HEK293 (cell line): Measurements from ENCODE around the gene RNASE8.
A peak's percentile ranks its signal among the peaks of the same experiment; 100 is the strongest.

Source experiments
- CTCF ChIA-PET: fragments of 350-600 bp; formaldehyde crosslinking; extraction: SDS; loops from one replicate; lab custom pipeline; 2021; ENCODE audit warnings: antibody characterized with exemption; lab: Yijun Ruan, JAX
- POLR2A ChIA-PET: fragments of 300-600 bp; formaldehyde crosslinking; extraction: SDS; loops from one replicate; lab custom pipeline; 2020; ENCODE audit warnings: antibody characterized with exemption, inconsistent platforms; lab: Yijun Ruan, JAX
- H3K27ac ChIP-seq: fragments of 200-500 bp; sonication (Bioruptor generic); 2 replicates; pipeline ENCODE4 v1.5.1; 2014; ENCODE audit warnings: low read depth, low read length, control low read depth, inconsistent platforms; ENCODE audit errors: extremely low read depth
- H3K36me3 ChIP-seq, 2 experiments: fragments of 200-500 bp in 1 of 2; sonication (Bioruptor generic) in 1 of 2; 1 replicate in 1 of 2; 2 replicates in 1 of 2; pipeline ENCODE4 v1.5.1; 2014 to 2017; ENCODE audit warnings: inconsistent platforms in 2 of 2, low read length in 2 of 2; ENCODE audit not compliant: control insufficient read depth in 2 of 2, insufficient read depth in 1 of 2
- H3K4me1 ChIP-seq: fragments of 200-500 bp; sonication (Bioruptor generic); 2 replicates; pipeline ENCODE4 v1.5.1; 2014; ENCODE audit warnings: mild to moderate bottlenecking, low read length, inconsistent platforms; ENCODE audit not compliant: control insufficient read depth, insufficient read depth
- H3K4me3 ChIP-seq: 2 replicates; pipeline ENCODE4 v1.5.1; 2011; ENCODE audit warnings: low read depth, mild to moderate bottlenecking, control low read depth, low read length, moderate library complexity
- H3K9me3 ChIP-seq: fragments of 200-500 bp; sonication (Bioruptor generic); 2 replicates; pipeline ENCODE4 v1.5.1; 2014; ENCODE audit warnings: low read depth, low read length, inconsistent platforms; ENCODE audit not compliant: control insufficient read depth, insufficient read depth
- CTCF ChIP-seq: fragments of 450-650 bp; formaldehyde crosslinking; IDR thresholded peaks from 2 replicates; pipeline ENCODE4 v1.5.1; 2016; ENCODE audit warnings: missing biosample characterization, missing genetic modification characterization
- KLF7 ChIP-seq: fragments of 450-650 bp; formaldehyde crosslinking; IDR thresholded peaks from 2 replicates; pipeline ENCODE4 v1.5.1; 2016; ENCODE audit warnings: missing biosample characterization, missing genetic modification characterization, borderline replicate concordance
- KLF8 ChIP-seq: fragments of 450-650 bp; formaldehyde crosslinking; IDR thresholded peaks from 2 replicates; pipeline ENCODE4 v1.5.1; 2016; ENCODE audit warnings: missing biosample characterization, missing genetic modification characterization
- OSR2 ChIP-seq: fragments of 450-650 bp; formaldehyde crosslinking; IDR thresholded peaks from 2 replicates; pipeline ENCODE4 v1.5.1; 2016; ENCODE audit warnings: missing biosample characterization, missing genetic modification characterization
- TCF7L2 ChIP-seq: IDR thresholded peaks from 2 replicates; pipeline ENCODE4 v1.6.1; 2011; ENCODE audit warnings: low read depth, mild to moderate bottlenecking, inconsistent platforms, low read length, moderate library complexity, borderline replicate concordance
- ZFHX2 ChIP-seq: fragments of 450-650 bp; formaldehyde crosslinking; conservative IDR thresholded peaks from 2 replicates; pipeline ENCODE4 v1.5.1; 2016; ENCODE audit warnings: missing biosample characterization, missing genetic modification characterization
- ZNF133 ChIP-seq: fragments of 450-650 bp; formaldehyde crosslinking; IDR thresholded peaks from 2 replicates; pipeline ENCODE4 v1.5.1; 2016; ENCODE audit warnings: missing biosample characterization, missing genetic modification characterization
- ZNF2 ChIP-seq: fragments of 450-650 bp; formaldehyde crosslinking; IDR thresholded peaks from 2 replicates; pipeline ENCODE4 v1.5.1; 2016; ENCODE audit warnings: missing biosample characterization, missing genetic modification characterization
- ZNF292 ChIP-seq: fragments of 450-650 bp; formaldehyde crosslinking; IDR thresholded peaks from 2 replicates; pipeline ENCODE4 v1.5.1; 2016; ENCODE audit warnings: low read depth, missing biosample characterization, missing genetic modification characterization, borderline replicate concordance
- ZNF302 ChIP-seq: fragments of 450-650 bp; formaldehyde crosslinking; IDR thresholded peaks from 2 replicates; pipeline ENCODE4 v1.5.1; 2016; ENCODE audit warnings: missing biosample characterization, missing genetic modification characterization, low read depth
- ZNF391 ChIP-seq: fragments of 450-650 bp; formaldehyde crosslinking; IDR thresholded peaks from 2 replicates; pipeline ENCODE4 v1.5.1; 2016; ENCODE audit warnings: low read depth, missing biosample characterization, missing genetic modification characterization, borderline replicate concordance
- ZNF580 ChIP-seq: fragments of 450-650 bp; formaldehyde crosslinking; IDR thresholded peaks from 2 replicates; pipeline ENCODE4 v1.5.1; 2016; ENCODE audit warnings: missing biosample characterization, missing genetic modification characterization
- ZNF596 ChIP-seq: fragments of 450-650 bp; IDR thresholded peaks from 2 replicates; pipeline ENCODE4 v1.5.0; 2018; ENCODE audit warnings: missing biosample characterization, mild to moderate bottlenecking, missing genetic modification characterization, moderate library complexity
- ZNF692 ChIP-seq: fragments of 450-650 bp; formaldehyde crosslinking; IDR thresholded peaks from 2 replicates; pipeline ENCODE4 v1.5.1; 2016; ENCODE audit warnings: missing biosample characterization, missing genetic modification characterization
- ZNF768 ChIP-seq: fragments of 450-650 bp; formaldehyde crosslinking; IDR thresholded peaks from 2 replicates; pipeline ENCODE4 v1.5.1; 2018; ENCODE audit warnings: missing biosample characterization, mild to moderate bottlenecking, missing genetic modification characterization
- ZNF777 ChIP-seq: fragments of 450-650 bp; formaldehyde crosslinking; IDR thresholded peaks from 2 replicates; pipeline ENCODE4 v1.5.1; 2017; ENCODE audit warnings: missing biosample characterization, missing genetic modification characterization, borderline replicate concordance
- ZSCAN23 ChIP-seq: fragments of 450-650 bp; formaldehyde crosslinking; IDR thresholded peaks from 2 replicates; pipeline ENCODE4 v1.5.1; 2016; ENCODE audit warnings: missing biosample characterization, missing genetic modification characterization

Gene RNASE8

GRCh38 chr14:21089877-21090193, 32.2 kb downstream of the RNASE8 start (continued):
- no peak for TF ChIP-seq ZNF692 (tag by site-specific recombination)
- no peak for TF ChIP-seq ZNF768 (tag by site-specific recombination)

- POLR2A ChIA-PET: interaction anchor here (1.2 to 9.9 kb wide), 3 partner anchors 14 to 76 kb away, joined by 4 to 71 read pairs (median 6); partner anchors contain the start of gene ARHGEF40
- H3K9me3 ChIP-seq: no peaks in the 10 kb centered on the region
- H3K4me1 ChIP-seq: peaks cover 8% of the 10 kb centered on the region; the same call in 1 of the 2 replicates
- no peak overlapping the region for H3K4me3 ChIP-seq
- H3K36me3 ChIP-seq: peaks cover 11 to 68% of the 10 kb centered on the region in 2 experiments; a peak in 2 of 3 replicates
- TF ChIP-seq ZNF596 (tag by site-specific recombination): peak; percentile 47; the same call in 1 of the 2 replicates
- no peak for TF ChIP-seq ZNF133 (tag by site-specific recombination)
- 0 out of 2 replicates have a peak, but pooled peaks have one; percentile 35 for TF ChIP-seq KLF8 (tag by site-specific recombination)
- TF ChIP-seq ZNF302 (tag by site-specific recombination): no peak
- no peak for TF ChIP-seq TCF7L2
- peak; percentile 48 for TF ChIP-seq CTCF
- peak; percentile 58; the same call in 1 of the 2 replicates for TF ChIP-seq ZNF580 (tag by site-specific recombination)
- no peak for TF ChIP-seq KLF7 (tag by site-specific recombination)
- TF ChIP-seq ZNF2 (tag by site-specific recombination): 0 out of 2 replicates have a peak, but pooled peaks have one; percentile 52
- CTCF ChIA-PET: interaction anchor here (0.6 to 4.0 kb wide), 10 partner anchors 14 to 282 kb away, joined by 3 to 42 read pairs (median 6); no protein-coding TSS in a partner anchor
- no peak overlapping the region for H3K27ac ChIP-seq
Measured at GRCh38 chr14:21090194-21090939, 32.7 kb downstream of the RNASE8 start.

- Histone ChIP-seq H3K9me3 (no peaks in the 10 kb centered on the region), H3K4me1 (peaks cover 8% of the 10 kb centered on the region; the same call in 1 of the 2 replicates), H3K36me3 (peaks cover 11 to 60% of the 10 kb centered on the region in 2 experiments; a peak in 2 of 3 replicates), H3K27ac (no peak overlapping the region), H3K4me3 (no peak overlapping the region)
- ChIA-PET CTCF (interaction anchor here (0.6 to 6.9 kb wide), 15 partner anchors 7 to 86 kb away, joined by 3 to 175 read pairs (median 16); partner anchors contain the start of genes ARHGEF40 and TMEM253), POLR2A (interaction anchor here (1.2 to 9.9 kb wide), 6 partner anchors 11 to 76 kb away, joined by 4 to 71 read pairs (median 6); partner anchors contain the start of gene ARHGEF40)
- TF ChIP-seq ZNF580 (tag by site-specific recombination) (no peak), ZNF391 (no peak), ZFHX2 (tag by site-specific recombination) (no peak), ZNF777 (no peak), ZSCAN23 (tag by site-specific recombination) (no peak), OSR2 (no peak), ZNF292 (tag by site-specific recombination) (no peak)
Measured at GRCh38 chr14:21090940-21091663, 33.5 kb downstream of the RNASE8 start.
